IPS-18a (cell line): ENCODE results near the gene XIRP1.
"Not testable (repeated sequence)": the region's sequence is repeated elsewhere in the genome, so short reads cannot be mapped to it uniquely, and the experiment has no call there.

Source experiments
- H3K27ac ChIP-seq: one replicate; pipeline ENCODE4 v1.5.1; 2013; ENCODE audit warnings: low read length
- H3K27me3 ChIP-seq: one replicate; pipeline ENCODE4 v1.6.1; 2013; ENCODE audit warnings: mild to moderate bottlenecking, low read length; ENCODE audit not compliant: control insufficient read depth, insufficient read depth
- H3K36me3 ChIP-seq: one replicate; pipeline ENCODE4 v1.6.1; 2013; ENCODE audit warnings: low read depth, low read length; ENCODE audit not compliant: control insufficient read depth
- H3K4me1 ChIP-seq: one replicate; pipeline ENCODE4 v1.6.1; 2013; ENCODE audit warnings: low read depth, low read length; ENCODE audit not compliant: control insufficient read depth
- H3K4me3 ChIP-seq: one replicate; pipeline ENCODE4 v1.5.1; 2013; ENCODE audit warnings: low read length
- H3K9ac ChIP-seq: one replicate; pipeline ENCODE4 v1.6.1; 2013; ENCODE audit warnings: mild to moderate bottlenecking, low read length, moderate library complexity
- H3K9me3 ChIP-seq: one replicate; pipeline ENCODE4 v1.6.1; 2013; ENCODE audit warnings: low read depth, low read length; ENCODE audit not compliant: control insufficient read depth

XIRP1 gene

GRCh38 chr3:39192490-39193092 is at the start of gene XIRP1:
TSS of gene XIRP1 (minus strand) at chr3:39192595. CDS start at chr3:39189445, 3,150 bp downstream.
- Histone ChIP-seq H3K36me3 (no peaks in the 10 kb centered on the region), H3K9ac (no peak within 1 kb of the TSS), H3K4me3 (no peak within 1 kb of the TSS)

GRCh38 chr3:39241561-39241960 is 49.2 kb upstream of the XIRP1 start:
- Histone ChIP-seq H3K4me3 (no peak overlapping the region), H3K27me3 (no peaks in the 10 kb centered on the region), H3K27ac (no peak overlapping the region), H3K9me3 (no peaks in the 10 kb centered on the region), H3K9ac (no peak overlapping the region), H3K36me3 (no peaks in the 10 kb centered on the region), H3K4me1 (no peaks in the 10 kb centered on the region)

More at GRCh38 chr3:39192490-39193092, at the start of gene XIRP1:
- Histone ChIP-seq H3K27ac (no peak within 1 kb of the TSS), H3K27me3 (no peaks in the 10 kb centered on the region), H3K4me1 (no peaks in the 10 kb centered on the region), H3K9me3 (no peaks in the 10 kb centered on the region)

DNA sequence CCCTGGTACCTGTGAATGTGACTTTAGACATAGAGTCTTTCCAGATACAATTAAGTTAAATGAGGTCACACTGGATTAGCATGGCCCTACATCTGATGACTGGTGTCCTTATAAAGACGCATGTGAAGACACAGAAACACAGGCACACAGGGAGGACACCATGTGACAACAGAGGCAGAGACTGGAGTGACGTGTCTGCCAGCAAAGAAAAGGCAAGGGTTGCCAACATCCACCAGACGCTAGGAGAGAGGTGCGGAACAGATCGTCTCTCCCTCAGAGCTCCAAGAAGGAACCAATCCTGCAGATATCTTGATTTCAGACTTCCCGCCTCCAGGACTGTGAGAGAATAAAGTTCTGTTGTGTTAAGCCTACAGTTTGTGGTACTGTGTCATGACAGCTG is 44.6 kb upstream of the XIRP1 start:
- no peaks in the 10 kb centered on the region for H3K4me1 ChIP-seq
- H3K27ac ChIP-seq, result no peak overlapping the region
- no peak overlapping the region for H3K9ac ChIP-seq
- no peak overlapping the region for H3K4me3 ChIP-seq
- H3K9me3 ChIP-seq, result no peaks in the 10 kb centered on the region
- H3K27me3 ChIP-seq, result no peaks in the 10 kb centered on the region
- no peaks in the 10 kb centered on the region for H3K36me3 ChIP-seq

- no peaks in the 10 kb centered on the region for H3K4me1 ChIP-seq
- H3K27me3 ChIP-seq, result no peaks in the 10 kb centered on the region
- H3K9me3 ChIP-seq, result no peaks in the 10 kb centered on the region
- no peaks in the 10 kb centered on the region for H3K36me3 ChIP-seq
- H3K9ac ChIP-seq, result no peak overlapping the region
- no peak overlapping the region for H3K4me3 ChIP-seq
- no peak overlapping the region for H3K27ac ChIP-seq
Observed at GRCh38 chr3:39234651-39235050, 42.3 kb upstream of the XIRP1 start.

GRCh38 chr3:39232859-39233258 is 40.5 kb upstream of the XIRP1 start:
- Histone ChIP-seq H3K36me3 (no peaks in the 10 kb centered on the region), H3K9me3 (no peaks in the 10 kb centered on the region), H3K27ac (no peak overlapping the region), H3K9ac (no peak overlapping the region), H3K4me1 (no peaks in the 10 kb centered on the region), H3K4me3 (no peak overlapping the region), H3K27me3 (no peaks in the 10 kb centered on the region)

GRCh38 chr3:39230453-39230852 is 38.1 kb upstream of the XIRP1 start:
- Histone ChIP-seq H3K9ac (no peak overlapping the region), H3K36me3 (no peaks in the 10 kb centered on the region), H3K9me3 (no peaks in the 10 kb centered on the region), H3K27me3 (no peaks in the 10 kb centered on the region), H3K4me3 (no peak overlapping the region), H3K27ac (no peak overlapping the region), H3K4me1 (no peaks in the 10 kb centered on the region)

- Histone ChIP-seq H3K9me3 (no peaks in the 10 kb centered on the region), H3K9ac (no peak overlapping the region), H3K4me1 (no peaks in the 10 kb centered on the region)
Observed at GRCh38 chr3:39228496-39228895, 36.1 kb upstream of the XIRP1 start.

DNA sequence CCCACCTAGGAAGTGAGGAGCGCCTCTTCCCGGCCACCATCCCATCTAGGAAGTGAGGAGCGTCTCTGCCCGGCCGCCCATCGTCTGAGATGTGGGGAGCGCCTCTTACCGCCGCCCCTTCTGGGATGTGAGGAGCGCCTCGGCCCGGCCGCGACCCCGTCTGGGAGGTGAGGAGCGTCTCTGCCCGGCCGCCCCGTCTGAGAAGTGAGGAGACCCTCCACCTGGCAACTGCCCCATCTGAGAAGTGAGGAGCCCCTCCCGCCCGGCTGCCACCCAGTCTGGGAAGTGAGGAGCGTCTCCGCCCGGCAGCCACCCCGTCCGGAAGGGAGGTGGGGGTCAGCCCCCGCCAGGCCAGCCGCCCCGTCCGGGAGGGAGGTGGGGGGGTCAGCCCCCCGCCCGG is 35.2 kb upstream of the XIRP1 start:
- H3K36me3 ChIP-seq, H3K4me1 ChIP-seq, H3K27ac ChIP-seq, H3K4me3 ChIP-seq, H3K27me3 ChIP-seq, H3K9me3 ChIP-seq, H3K9ac ChIP-seq: not testable (repeated sequence)

More at GRCh38 chr3:39228496-39228895, 36.1 kb upstream of the XIRP1 start:
- Histone ChIP-seq H3K36me3 (no peaks in the 10 kb centered on the region), H3K27me3 (no peaks in the 10 kb centered on the region), H3K27ac (no peak overlapping the region), H3K4me3 (no peak overlapping the region)

- Histone ChIP-seq H3K36me3 (no peaks in the 10 kb centered on the region), H3K27ac (no peak overlapping the region), H3K27me3 (no peaks in the 10 kb centered on the region), H3K4me3 (no peak overlapping the region), H3K4me1 (no peaks in the 10 kb centered on the region), H3K9me3 (no peaks in the 10 kb centered on the region), H3K9ac (no peak overlapping the region)
Observed at GRCh38 chr3:39226106-39226741, 33.8 kb upstream of the XIRP1 start.

DNA sequence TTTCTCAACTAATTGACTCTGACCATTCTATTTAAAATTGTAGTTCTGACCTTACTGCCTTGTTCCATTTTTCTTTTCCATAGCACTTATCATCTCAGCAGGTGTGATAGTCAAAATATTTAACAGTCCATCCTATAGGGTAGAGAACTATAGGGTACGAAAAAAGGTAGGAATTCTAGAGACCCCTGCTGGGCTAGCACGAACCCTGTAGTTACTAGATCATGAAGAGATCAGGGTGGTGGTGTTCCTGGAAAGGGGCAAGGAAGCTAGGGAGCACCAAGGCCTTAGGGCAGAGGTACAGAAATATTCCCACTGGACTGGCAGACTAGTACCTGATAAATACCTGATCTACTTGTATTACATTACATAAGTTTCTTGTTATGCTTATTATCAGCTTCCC is 31.9 kb upstream of the XIRP1 start:
- H3K4me1 ChIP-seq, result no peaks in the 10 kb centered on the region
- no peaks in the 10 kb centered on the region for H3K9me3 ChIP-seq
- no peaks in the 10 kb centered on the region for H3K27me3 ChIP-seq
- no peak overlapping the region for H3K9ac ChIP-seq
- no peak overlapping the region for H3K4me3 ChIP-seq
- no peak overlapping the region for H3K27ac ChIP-seq
- no peaks in the 10 kb centered on the region for H3K36me3 ChIP-seq

GRCh38 chr3:39222939-39223338 is 30.5 kb upstream of the XIRP1 start:
- H3K36me3 ChIP-seq, result no peaks in the 10 kb centered on the region
- H3K4me3 ChIP-seq, result no peak overlapping the region
- H3K27me3 ChIP-seq, result no peaks in the 10 kb centered on the region
- no peak overlapping the region for H3K27ac ChIP-seq
- no peaks in the 10 kb centered on the region for H3K4me1 ChIP-seq
- no peaks in the 10 kb centered on the region for H3K9me3 ChIP-seq
- H3K9ac ChIP-seq, result no peak overlapping the region

GRCh38 chr3:39222462-39222861 is 30.1 kb upstream of the XIRP1 start:
- no peaks in the 10 kb centered on the region for H3K36me3 ChIP-seq
- H3K4me3 ChIP-seq, result no peak overlapping the region
- no peak overlapping the region for H3K27ac ChIP-seq
- H3K9me3 ChIP-seq, result no peaks in the 10 kb centered on the region
- no peaks in the 10 kb centered on the region for H3K27me3 ChIP-seq
- no peaks in the 10 kb centered on the region for H3K4me1 ChIP-seq
- H3K9ac ChIP-seq, result no peak overlapping the region
